Measurements from ENCODE around the gene RPL4. TPM values are rescaled to one million over a fixed set of nuclear protein-coding genes. Genes with fewer than 3 reads are reported as not detected.
A peak's percentile ranks its signal among the peaks of the same experiment; 100 is the strongest.
"Not testable (repeated sequence)": the region's sequence is repeated elsewhere in the genome, so short reads cannot be mapped to it uniquely, and the experiment has no call there.

The RPL4 gene
- total RNA-seq, 1 donor from 2014 or later: 1,699 TPM

GRCh38 chr15:66503780-66504562 lies 684 bp downstream of the RPL4 start:
- no peak for DNase-seq
- intact Hi-C loops (cut with DNase I): no loop called here
- peaks cover 45% of the 10 kb centered on the region for H3K36me3 ChIP-seq

GRCh38 chr15:66503041-66503648 lies 1.5 kb downstream of the RPL4 start:
- H3K27me3 ChIP-seq; H3K9me3 ChIP-seq; ATAC-seq; DNase-seq; intact Hi-C loops (cut with DNase I): not testable (repeated sequence)
- Histone ChIP-seq H3K4me1 (peaks cover 37% of the 10 kb centered on the region), H3K36me3 (peaks cover 53% of the 10 kb centered on the region), H3K27ac (peak overlapping the region; percentile 97), H3K4me3 (peak overlapping the region; percentile 92)

More at GRCh38 chr15:66503780-66504562, 684 bp downstream of the RPL4 start:
- ATAC-seq: no peak
- no peak for TF ChIP-seq CTCF (IDR thresholded peaks at IDR 0.05)
- Histone ChIP-seq H3K9me3 (no peaks in the 10 kb centered on the region), H3K4me3 (peak overlapping the region; percentile 92), H3K27me3 (no peaks in the 10 kb centered on the region), H3K27ac (peak overlapping the region; percentile 97), H3K4me1 (peaks cover 33% of the 10 kb centered on the region)

- ATAC-seq: no peak
- peaks cover 55% of the 10 kb centered on the region for H3K36me3 ChIP-seq
These were observed 2.2 kb downstream of the RPL4 start for GRCh38 chr15:66502491-66502890.

GRCh38 chr15:66500346-66500745 lies 4.3 kb downstream of the RPL4 start:
- DNase-seq; intact Hi-C loops (cut with DNase I); H3K27me3 ChIP-seq; H3K4me3 ChIP-seq; H3K27ac ChIP-seq; ATAC-seq; H3K9me3 ChIP-seq: not testable (repeated sequence)
- H3K4me1 ChIP-seq: peaks cover 45% of the 10 kb centered on the region
- H3K36me3 ChIP-seq: peaks cover 59% of the 10 kb centered on the region

More at GRCh38 chr15:66502491-66502890, 2.2 kb downstream of the RPL4 start:
- TF ChIP-seq CTCF (IDR thresholded peaks at IDR 0.05): no peak
- no peaks in the 10 kb centered on the region for H3K9me3 ChIP-seq
- intact Hi-C loops (cut with DNase I): no loop called here
- no peak for DNase-seq
- no peak overlapping the region for H3K27ac ChIP-seq
- no peaks in the 10 kb centered on the region for H3K27me3 ChIP-seq
- peak overlapping the region; percentile 92 for H3K4me3 ChIP-seq
- peaks cover 42% of the 10 kb centered on the region for H3K4me1 ChIP-seq

GRCh38 chr15:66498501-66499386 lies 5.9 kb downstream of the RPL4 start:
- Histone ChIP-seq H3K4me3 (no peak overlapping the region), H3K36me3 (peaks cover 74% of the 10 kb centered on the region), H3K27me3 (no peaks in the 10 kb centered on the region), H3K4me1 (peaks cover 44% of the 10 kb centered on the region), H3K9me3 (no peaks in the 10 kb centered on the region), H3K27ac (peak overlapping the region; percentile 93)
- intact Hi-C loops (cut with DNase I): loop anchor here (5.0 kb wide), 1 partner anchor 111 kb away; the partner anchor contains the start of gene MAP2K1
- peak; percentile 25 for TF ChIP-seq CTCF (IDR thresholded peaks at IDR 0.05)
- ATAC-seq (no peak), DNase-seq (no peak)
